HG02840 (cell line): ENCODE data around the gene INTS4.
"Not testable (repeated sequence)": the region's sequence is repeated elsewhere in the genome, so short reads cannot be mapped to it uniquely, and the experiment has no call there.

Experiments
- ATAC-seq: cut with Tn5 transposase; IDR thresholded peaks from one replicate; pipeline ENCODE4 v1.9.1; 2021; ENCODE audit warnings: mild to moderate bottlenecking, moderate library complexity, moderate number of reproducible peaks; ENCODE audit not compliant: unreplicated experiment, low FRiP score

Gene INTS4

GRCh38 chr11:77967121-77967520 lies 27.3 kb downstream of the INTS4 start:
- no peak for ATAC-seq

DNA sequence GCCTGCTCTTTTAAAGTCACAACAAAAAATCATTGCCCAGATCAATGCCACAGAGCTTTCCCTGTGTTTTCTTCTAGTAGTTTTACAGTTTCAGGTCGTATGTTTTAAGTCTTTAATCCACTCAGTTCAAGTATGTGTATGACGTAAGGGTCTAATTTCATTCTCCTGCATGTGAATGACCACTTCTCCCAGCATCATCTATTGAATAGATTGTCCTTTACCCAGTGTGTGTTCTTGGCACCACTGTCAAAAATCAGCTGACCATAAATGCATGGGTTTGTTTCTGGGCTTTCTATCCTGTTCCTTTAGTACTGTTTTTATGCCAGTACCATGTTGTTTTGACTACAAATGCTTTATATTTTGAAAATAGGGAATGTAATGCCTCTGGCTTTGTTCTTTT lies 28.1 kb downstream of the INTS4 start:
- ATAC-seq = no peak

GRCh38 chr11:77959434-77959833 lies 35.0 kb downstream of the INTS4 start:
- ATAC-seq = no peak

GRCh38 chr11:77958583-77959177 lies 35.8 kb downstream of the INTS4 start:
- not testable (repeated sequence) for ATAC-seq

DNA sequence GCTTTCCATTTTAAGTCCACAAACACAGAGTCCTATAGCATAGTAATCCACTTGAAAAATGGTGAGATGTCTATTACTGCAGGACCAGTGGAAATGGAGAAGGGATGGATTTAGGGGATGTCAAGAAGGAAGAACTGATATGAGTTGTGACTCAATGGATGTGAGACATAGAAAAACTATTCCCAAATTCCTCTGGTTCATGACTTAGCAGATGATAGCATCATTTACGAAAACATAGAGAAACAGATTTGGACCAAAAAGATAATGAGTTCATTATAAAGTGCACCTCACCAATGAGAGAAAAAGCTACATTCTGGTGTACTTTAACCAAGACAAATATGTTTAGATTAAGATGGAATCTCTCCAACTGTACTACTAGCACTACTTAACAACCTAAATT lies 51.2 kb downstream of the INTS4 start:
- not testable (repeated sequence) for ATAC-seq

DNA sequence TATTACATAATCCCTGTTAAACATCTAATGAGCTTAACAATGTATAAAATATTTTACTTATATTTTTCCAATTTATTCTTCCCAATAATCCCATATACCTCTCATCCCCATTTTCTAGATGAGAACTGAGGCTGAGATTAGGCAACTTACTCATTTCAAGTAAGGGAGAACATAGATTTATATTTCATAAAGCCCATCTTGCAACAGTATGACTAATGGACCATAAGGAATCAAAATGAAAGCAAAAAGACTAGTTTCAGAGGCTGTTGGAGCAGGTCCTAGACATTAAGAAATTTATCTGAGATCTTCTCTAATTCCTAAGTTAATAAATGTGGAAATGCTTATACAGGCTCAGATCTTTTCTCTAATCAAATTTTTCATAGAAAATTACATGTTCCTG lies 52.0 kb downstream of the INTS4 start:
- not testable (repeated sequence) for ATAC-seq

DNA sequence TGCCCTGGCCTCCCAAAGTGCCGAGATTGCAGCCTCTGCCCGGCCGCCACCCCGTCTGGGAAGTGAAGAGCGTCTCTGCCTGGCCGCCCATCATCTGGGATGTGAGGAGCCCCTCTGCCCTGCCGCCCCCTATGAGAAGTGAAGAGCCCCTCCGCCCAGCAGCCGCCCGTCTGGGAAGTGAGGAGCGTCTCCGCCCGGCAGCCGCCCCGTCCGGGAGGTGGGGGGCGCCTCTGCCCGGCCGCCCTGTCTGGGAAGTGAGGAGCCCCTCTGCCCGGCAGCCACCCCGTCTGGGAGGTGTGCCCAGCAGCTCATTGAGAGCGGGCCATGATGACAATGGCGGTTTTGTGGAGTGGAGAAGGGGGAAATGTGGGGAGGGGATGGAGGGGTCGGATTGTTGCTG lies 60.9 kb downstream of the INTS4 start:
- not testable (repeated sequence) for ATAC-seq

- not testable (repeated sequence) for ATAC-seq
Measured at GRCh38 chr11:77930334-77931208, 63.9 kb downstream of the INTS4 start.

GRCh38 chr11:77917713-77918112 lies 76.8 kb downstream of the INTS4 start:
- not testable (repeated sequence) for ATAC-seq

DNA sequence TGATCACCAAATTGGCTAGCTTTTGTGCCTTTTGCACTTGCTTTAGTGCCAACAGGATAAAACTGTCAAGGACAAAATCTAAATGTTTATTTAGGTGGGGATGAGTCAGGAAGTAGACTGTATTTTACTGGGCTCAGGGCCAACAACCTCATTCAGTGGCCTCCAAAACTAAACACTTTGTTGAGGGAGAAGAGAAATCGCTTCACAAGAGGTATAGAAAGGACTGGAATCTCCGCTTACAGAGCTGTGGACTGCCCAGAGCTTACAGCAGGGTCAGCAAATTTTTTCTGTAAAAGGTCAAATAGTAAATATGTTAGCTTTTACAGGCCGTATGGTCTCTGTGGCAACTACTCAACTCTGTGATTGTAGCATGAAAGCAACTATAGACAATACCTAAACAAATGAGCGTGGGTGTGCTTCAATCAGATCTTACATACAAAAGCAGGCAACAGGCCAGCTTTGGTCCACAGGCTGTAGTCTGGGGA lies 80.1 kb downstream of the INTS4 start:
- ATAC-seq = not testable (repeated sequence)

GRCh38 chr11:77913608-77914306 lies 80.7 kb downstream of the INTS4 start:
- ATAC-seq = not testable (repeated sequence)

GRCh38 chr11:77910828-77911227 lies 83.6 kb downstream of the INTS4 start:
- ATAC-seq = not testable (repeated sequence)

GRCh38 chr11:77909277-77909676 lies 85.2 kb downstream of the INTS4 start:
- no peak for ATAC-seq

DNA sequence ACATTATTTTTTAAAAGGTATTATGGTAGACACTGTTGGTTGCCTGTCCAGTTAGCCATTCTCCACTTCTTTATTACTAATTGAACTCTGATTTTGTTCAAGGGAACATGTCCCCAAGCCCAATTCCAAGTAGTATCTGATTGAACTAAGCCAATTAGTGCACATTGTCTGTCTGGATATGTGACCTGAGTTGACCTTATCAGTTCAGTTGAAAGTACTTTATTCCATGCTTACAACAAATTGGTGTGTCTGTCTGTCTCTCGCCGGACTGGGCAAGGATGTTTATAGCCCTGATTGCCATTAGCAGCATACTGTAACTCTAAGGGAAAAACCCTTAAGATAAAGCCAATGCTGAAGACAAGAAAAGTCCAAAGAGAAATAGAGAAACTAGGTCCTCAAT lies 85.6 kb downstream of the INTS4 start:
- ATAC-seq = no peak

DNA sequence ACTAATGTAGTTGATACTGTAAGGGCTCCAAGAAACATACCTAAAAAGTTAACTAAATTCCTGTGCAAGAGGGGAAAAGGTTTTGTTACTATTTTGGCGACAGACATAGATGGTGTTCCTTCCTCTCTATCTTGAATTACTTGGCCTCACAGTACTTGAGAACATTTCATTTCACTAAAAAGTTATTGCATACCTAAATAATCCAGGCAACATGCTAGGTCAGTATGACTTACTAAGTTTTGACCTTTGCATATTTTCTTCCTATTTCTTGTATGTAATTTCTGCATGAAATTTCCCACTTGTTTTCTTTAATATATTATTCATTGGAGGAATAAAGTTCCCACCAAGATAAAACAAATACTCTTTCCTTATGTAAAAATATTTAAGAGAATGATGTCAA lies 99.5 kb downstream of the INTS4 start:
- ATAC-seq = not testable (repeated sequence)

DNA sequence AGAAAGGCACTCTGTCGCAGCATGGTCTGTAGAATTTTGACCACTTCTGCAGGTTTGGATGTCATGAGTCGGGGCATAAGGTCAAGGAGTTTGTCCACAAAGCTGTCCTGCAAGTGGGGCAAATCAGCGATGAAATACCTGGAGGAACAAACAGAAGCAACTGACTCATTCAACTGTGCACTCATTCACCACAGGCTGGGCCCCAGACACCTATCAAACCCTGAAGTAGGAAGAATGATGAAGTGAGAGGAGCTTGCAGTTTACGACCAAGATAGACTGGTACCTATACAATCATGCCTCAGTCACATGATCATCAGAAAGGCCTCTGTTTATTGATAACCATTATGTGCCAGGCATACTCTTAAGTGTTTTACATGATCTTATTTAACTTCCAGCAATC lies 102.8 kb downstream of the INTS4 start:
- not testable (repeated sequence) for ATAC-seq

- ATAC-seq = not testable (repeated sequence)
Measured at GRCh38 chr11:77891256-77891655, 103.2 kb downstream of the INTS4 start.

DNA sequence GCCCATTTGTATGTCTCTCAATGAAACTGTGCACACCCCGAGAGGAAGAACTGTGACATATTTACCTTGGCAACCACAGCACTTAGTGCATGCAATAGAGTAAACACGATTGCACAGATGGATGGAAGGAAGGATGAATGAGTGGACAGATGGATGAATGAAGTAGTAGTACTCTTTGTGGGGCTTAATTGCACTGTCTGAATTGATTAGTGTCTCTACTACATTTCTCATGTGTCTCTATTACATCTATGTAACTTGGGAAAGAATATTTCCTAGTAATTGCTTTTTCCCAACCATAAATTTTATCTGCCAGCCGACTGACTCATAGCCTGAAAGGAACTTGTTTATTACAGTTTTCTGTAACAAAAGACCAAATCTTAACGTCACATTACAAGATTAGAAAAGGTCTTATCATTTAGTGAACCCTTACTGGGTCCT lies 103.8 kb downstream of the INTS4 start:
- ATAC-seq = not testable (repeated sequence)

DNA sequence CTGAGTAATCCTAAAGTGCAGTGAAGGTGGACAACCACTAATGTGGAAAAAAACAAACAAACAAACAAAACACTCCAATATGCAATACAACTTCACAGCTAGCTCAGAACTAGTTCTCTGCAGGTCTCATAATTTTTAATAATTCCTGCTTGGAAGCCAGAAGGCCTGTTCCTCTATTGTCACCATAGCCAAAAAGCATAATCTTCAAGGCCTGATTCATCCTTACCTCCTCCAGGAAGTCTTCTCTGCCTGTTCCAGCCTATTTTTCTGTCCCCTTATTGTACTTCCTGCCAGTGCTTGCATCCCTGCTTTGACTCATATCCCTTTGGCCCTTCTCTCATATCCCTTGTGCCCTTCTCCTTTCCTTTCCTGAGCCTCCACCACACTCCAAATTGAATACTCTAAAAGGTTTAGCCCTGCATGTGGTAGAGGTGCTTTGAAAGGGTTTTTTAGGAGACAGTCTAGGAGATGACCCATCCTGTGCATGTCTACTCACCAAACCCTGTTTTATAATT lies 104.3 kb downstream of the INTS4 start:
- ATAC-seq = not testable (repeated sequence)

- ATAC-seq = not testable (repeated sequence)
Measured at GRCh38 chr11:77889045-77889444, 105.4 kb downstream of the INTS4 start.

GRCh38 chr11:77886401-77886800 lies 108.1 kb downstream of the INTS4 start:
- no peak for ATAC-seq
